Measurements from ENCODE around the gene CCNL2.
"Not testable (repeated sequence)": the region's sequence is repeated elsewhere in the genome, so short reads cannot be mapped to it uniquely, and the experiment has no call there.

The CCNL2 gene

DNA sequence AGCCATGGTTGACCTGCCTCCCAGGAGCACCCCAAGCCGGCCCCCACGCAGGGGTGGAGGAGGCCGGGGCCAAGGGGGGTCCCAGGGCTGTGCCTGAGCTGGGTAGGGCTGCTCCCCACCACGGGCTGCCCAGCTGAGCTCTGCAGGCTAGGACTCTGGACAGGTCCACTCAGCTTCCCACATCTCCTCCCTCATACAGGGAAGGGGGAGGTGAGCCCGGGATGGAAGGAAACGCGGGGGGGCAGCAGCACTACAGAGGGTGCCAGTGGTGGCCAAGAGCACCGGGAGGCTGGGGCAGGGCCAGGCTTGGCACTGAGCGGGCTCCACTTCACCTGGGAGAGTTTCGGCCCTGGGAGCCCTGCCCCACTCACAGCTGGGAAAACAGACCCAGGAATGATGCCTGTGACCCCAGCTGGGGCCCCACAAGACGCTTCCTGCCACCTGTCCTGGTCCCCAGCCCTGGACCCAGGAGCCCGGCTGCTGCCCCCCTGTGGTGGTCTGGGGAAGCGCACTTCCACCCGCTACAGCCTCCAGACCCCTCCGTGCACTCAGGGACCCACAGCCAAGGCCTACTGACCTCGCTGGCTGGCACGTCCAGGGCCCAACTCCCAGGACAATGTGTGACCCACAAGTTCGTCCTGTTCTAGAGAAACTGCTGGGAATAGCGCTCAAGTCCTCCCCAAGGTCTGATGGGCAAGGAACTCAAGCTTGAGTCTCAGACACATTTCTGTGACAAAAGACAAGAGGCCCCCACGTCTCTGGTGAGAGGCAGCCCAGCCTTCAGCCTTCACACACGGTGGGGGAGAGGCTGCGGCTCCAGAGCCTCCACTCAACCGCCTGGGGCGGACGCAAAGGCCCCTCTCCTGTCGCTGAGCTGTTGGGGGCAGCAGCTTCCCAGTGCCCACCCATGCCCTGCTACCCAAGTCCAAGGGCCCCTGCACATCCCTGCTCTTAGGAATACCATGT lies 27.1 kb downstream of the CCNL2 start:
- peak; percentile 42 to 48 for DNase-seq

DNA sequence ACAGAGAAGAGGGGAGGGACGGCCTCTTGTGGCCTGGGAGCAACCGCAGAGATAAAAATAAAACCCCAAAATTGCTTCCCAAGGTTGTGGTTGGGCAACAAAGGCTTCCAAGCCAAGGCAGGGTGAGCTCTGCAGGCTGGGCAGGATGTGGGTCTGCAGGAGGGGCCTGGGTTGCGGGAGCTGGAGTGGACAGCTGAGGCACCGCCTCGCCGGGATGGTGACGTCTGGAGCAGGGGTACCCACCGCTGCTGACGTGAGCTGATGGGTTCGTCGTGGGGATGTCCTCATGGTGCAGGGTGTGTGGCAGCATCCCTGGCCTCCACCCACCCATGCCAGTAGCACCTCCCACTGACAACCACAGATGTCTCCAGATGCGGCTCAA lies 27.8 kb downstream of the CCNL2 start:
- DNase-seq = peak in 1 of 2 experiments; percentile 6

DNA sequence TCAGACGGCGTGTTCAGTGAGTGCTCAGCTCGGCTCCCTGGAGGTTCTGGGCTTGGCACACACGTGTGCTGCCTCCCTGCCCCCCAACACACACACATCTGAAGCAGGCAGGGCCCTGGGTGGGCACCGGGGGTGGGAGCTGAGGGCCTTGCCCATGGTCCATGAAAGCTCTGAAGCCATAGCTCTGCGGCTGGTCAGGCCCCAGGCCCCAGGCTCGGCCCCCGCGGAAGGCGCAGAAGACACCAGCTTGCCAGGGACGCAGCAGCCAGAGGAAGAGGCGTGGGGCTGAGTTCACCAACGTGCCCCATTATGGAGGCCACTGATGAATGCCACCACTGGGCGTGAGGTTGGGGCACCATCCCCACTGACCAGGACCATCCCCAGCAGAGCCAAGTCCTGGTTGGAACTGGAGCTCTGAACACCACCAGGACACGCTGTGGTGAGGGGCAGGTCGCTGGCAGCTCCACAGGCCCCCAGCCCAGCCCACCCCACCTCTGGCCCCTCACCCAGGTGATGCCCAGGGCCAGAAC lies 28.3 kb downstream of the CCNL2 start:
- DNase-seq = no peak

DNA sequence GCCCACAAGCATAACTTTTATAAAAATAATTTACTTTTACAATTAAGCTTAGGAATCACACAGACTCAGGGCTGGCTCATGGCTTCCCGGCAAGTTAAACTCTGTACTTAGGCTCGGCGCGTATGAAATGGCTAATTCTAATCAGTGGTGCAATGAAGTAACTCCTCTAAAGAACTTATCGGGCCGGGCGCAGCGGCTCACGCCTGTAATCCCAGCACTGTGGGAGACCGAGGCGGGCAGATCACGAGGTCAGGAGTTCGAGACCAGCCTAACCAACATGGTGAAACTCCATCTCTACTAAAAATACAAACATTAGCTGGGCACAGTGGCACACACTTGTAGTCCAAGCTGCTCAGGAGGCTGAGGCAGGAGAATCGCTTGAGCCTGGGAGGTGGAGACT lies 29.0 kb downstream of the CCNL2 start:
- not testable (repeated sequence) for DNase-seq

DNA sequence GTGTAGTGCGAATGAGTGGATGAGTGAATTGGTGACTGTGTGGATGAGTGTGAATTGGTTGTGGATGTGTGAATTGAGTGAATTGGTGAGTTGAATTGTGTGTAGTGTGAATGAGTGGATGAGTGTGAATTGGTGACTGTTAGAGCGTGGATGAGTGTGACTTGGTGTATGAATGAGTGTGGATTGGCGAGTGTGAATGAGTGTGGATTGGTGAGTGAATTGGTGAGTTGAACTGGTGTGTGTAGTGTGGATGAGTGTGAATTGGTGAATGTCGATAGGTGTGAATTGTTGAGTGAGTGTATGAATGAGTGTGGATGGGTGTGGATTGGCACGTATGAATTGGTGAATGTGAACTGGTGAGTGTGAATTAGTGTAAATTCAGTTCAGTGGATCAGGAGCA lies 31.8 kb downstream of the CCNL2 start:
- no peak for DNase-seq

DNA sequence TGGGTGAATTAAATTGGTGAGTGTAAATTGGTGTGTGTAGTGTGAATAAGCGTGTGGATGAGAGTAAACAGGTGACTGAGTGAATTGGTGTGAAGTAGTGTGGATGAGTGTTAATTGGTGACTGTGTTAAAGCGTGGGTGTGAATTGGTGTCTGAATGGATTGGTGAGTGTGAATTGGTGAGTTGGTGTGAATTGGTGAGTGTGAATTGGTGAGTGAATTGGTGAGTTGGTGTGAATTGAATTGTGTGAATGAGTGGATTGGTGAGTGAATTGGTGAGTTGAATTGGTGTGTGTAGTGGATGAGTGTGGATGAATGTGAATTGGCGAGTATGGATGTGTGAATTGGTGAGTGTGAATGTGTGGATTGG lies 32.5 kb downstream of the CCNL2 start:
- no peak for DNase-seq

DNA sequence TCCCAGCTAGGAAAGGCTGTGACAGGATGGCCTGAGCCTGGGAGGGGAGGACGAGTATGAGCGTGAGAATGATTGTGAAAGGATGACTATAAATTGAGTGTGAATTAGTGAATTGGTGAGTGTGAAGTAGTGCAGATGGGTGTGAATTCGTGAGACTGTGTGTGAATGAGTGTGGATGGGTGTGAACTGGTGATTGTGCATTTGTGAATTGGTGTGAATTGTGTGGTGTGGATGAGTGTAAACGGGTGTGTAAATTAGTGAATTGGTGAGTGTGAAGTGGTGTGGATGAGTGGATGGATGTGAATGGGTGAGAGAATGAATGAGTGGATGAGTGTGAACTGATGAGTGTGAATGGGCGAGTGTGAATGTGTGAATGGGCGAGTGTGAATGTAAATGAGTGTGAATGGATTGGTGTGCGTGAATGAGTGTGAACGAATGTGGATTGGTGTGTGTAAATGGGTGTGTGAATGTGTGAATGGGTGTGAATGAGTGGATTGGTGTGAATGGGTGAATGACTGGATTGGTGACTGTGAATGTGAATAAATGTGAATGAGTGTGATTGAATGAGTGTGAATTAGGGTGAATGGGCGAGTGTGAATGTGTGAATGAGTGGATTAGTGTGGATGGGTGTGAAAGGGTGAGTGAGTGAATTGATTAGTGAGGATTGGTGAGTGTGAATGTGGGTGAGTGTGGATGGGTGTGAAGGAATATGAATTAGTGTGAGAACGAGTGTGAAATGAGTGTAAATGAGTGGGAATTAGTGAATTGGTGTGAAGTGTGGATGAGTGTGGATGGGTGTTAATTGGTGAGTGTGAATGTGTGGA lies 33.0 kb downstream of the CCNL2 start:
- DNase-seq = no peak

DNA sequence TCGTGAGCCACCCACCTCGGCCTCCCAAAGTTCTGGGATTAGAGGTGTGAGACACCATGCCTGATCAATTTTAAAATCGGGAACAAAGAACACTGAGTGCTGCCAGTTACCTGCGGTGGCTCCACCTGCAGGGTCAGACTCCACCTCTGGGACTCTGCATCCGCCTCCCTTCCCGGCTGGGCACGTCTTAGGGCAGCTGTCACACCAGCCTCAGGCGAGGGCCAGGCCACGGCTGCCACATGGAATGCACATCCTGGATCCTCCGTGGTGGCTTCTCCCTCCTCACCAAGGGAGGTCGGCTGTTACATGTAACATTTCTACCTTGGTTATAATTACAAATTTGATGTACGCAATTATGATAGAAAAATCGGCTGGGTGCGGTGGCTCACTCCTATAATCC lies 34.9 kb downstream of the CCNL2 start:
- DNase-seq = no peak

DNA sequence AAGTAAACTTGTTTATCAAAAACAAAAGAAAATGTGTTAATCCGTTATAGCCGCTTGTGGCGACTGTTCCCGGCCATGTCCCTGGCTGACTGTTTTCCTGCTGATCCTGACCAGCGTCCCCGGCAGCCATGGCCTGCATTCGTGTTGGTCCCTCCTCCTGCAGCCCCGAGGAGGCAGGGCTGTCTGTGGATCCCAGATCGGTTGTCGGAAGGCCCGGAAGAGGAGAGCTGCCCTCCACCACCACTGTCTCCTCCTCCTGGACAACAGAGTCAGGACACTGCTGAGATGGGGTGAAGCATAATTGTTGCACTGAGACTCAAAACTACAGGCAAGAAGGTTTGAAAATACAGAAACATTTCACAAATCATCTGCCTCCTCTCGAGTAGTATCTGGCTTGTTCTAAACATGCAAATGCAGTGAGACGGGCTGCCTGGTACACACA lies 37.1 kb downstream of the CCNL2 start:
- no peak for DNase-seq

DNA sequence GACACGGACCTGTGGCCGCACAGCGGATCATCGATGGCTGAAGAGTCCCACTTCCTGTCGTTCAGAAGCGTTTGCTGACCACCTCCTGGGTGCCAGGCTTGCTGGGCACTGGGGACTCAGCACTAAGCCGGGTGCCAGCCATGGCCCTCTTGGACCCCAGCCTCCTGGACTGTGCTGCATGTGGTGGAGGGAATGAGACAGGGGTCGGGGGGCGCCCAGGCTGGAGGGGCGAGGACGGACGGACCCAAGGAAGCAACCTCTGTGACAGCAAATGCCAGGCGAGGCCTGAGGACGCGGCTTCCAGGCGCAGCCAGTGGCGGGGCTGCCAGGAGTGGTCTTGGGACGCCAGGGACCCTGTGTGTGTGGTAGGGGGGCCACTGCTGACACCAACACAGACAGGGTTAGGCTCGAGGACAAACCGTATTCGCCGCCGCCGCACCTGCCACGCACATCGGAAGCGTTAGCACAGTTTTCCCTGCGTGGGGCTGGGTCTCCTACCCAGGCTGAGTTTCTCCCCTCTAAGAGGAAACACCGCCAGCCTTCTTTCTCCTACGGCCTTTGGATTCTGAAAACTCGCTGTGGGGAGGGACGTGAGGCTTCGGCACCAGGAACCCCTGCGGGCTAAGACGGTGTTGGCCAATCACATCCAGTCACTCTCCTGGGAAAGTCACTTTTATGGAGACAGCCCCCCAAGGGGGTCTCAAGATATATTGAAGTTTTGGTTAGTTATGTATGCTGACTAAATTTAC lies 37.7 kb downstream of the CCNL2 start:
- no peak for DNase-seq

DNA sequence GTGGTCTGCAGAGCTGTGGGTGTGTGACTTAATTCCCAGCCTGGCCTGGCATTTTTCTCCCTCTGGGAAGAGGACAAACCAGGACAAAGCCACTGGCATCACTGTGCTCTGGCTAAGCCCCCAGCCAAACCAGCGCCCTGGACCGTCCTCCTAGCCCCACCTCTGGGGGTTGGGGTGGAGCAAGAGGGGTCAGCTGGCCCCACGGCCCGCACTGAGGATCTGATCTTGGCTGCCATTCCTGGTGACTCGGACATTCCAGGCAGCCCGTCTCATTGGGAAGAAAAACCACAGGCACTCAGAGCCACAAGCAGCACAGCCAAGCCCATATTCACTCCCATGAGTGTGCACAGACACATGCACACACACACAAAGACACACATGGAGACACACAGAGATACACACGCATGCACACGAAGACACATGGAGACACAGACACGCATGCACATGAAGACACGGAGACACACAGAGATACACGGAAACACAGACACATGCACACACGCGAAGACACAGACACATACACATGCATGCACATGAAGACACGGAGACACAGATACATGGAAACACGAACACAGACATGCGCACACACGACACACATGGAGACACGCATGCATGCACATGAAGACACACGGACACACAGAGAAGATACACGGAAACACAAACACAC lies 38.5 kb downstream of the CCNL2 start:
- no peak for DNase-seq

DNA sequence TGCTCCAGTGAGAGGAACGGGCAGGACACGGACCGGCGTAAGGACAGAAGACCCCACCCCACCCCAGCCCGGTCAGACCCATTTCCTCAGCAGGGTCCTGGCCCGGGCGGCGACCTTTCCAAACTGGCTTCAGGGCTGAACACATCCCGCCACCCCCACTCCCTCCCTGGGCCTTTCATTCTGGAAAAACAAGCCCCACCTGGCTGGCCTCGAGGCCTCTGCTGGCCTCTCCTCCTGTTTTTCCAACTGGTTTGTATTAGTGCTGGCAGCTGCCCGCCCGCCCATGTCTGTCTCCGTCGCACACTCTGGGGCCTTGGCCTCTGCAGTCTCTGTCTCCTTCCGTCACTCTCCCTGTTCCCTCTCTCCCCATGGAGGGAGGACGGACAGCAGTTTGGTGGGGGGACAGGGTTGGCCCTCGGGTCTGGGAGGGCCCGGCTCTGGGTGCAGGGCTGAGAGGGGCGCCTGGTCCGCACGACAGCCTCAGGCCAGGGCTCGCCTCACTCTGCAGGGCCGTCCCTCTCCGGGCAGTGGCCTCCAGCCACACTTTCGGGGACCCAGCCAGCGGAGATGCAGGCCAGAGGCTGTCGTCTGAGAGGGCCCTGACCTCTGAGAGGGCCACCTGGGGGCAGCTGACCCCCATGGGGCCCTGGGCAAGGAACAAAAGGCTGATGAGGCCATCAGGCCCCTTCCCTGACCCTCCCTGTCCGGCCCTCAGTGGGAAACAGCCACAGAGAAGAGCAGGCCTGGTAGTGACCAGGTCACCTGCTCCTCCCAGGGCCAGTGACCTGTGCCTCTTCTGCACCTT lies 39.3 kb downstream of the CCNL2 start:
- no peak for DNase-seq

DNA sequence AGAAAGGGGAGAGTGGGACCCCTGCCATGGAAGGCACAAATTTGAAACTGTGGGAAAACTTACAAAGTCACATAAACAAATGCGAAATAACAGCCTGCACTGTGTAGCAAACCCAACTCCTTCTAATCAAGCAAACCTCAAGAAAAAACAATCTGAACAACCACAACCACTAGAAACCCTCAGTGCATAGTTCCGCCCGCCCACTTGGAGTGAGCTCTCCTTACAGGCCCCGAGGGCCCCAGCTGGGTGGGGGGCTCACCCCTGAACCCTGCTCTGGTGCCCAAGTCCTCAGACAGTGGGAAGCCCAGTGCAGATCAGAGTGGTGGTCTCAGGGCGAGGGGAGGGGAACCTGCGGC lies 39.8 kb downstream of the CCNL2 start:
- no peak for DNase-seq

DNA sequence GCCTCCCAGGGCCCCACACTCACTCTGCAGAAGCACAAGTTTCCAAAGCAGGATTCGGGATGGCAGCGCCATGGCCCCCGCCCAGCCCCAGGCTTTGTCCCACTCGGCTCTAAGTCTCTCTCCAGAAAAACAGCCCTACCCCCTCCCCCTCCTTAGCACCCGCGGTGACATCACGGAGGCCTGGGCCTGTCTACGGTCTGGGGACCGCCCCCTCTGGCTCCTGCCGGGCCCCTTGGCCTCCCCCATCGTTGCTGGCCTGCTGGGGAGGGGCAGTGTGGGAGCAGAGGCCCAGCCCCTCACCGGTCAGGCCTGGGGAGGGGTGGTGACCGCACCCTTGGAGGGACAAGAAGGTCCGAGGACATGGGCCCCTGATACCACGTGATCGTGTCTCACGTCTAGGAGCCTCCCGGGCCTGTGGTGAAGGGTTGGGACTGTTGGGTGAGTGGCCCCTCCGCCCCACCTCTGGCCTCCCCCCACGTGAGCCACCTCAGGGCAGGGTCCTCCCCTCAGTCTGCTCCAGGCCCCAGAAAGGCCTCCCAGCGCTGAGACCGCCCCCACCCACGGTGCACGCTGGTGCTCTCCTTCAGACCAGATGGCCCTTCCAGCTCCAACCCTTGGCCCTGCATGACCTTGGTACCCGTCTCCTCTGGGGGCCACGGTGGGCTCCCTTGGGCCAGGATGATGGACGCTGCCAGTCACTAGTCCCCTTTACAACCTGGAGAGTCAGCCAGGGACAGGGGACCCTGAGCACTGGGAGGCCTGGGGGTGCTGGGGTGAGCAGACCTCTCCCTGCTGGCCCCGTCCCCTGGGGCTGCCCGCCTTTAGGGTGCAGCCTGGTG lies 40.5 kb downstream of the CCNL2 start, which contains the start of gene MXRA8:
TSS of gene MXRA8 (minus strand) at position 123 of the 839 bp plus-strand sequence. CDS start at position 72, 51 bp downstream.
- DNase-seq = no peak

DNA sequence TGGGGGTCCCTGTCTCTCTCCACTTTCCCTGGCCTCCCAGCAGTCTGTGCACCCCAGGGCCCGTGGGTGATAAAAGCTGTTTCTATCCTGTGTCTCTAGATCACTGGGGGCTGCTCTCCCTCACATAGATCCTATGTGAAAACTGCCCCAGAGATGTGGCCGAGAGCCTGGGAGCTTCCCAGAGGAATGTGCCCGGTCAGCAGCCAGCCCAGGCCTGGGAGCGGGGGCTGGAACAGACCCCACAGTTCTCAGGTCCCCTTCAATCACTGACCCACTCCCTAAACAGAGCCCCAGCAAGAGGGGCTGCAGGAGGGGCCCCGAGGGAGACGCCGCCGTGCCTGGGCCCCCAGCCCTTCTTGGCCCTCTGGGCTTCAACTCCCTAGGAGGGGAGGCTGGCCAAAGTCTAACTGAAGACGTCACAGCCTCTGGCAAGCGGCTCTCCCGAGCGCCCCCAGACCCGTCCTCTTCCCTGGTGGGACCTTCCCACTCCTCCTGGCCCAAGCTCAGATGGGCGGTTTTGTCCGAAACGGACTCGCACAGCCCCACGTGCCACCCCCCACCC lies 41.2 kb downstream of the CCNL2 start:
- no peak for DNase-seq

DNA sequence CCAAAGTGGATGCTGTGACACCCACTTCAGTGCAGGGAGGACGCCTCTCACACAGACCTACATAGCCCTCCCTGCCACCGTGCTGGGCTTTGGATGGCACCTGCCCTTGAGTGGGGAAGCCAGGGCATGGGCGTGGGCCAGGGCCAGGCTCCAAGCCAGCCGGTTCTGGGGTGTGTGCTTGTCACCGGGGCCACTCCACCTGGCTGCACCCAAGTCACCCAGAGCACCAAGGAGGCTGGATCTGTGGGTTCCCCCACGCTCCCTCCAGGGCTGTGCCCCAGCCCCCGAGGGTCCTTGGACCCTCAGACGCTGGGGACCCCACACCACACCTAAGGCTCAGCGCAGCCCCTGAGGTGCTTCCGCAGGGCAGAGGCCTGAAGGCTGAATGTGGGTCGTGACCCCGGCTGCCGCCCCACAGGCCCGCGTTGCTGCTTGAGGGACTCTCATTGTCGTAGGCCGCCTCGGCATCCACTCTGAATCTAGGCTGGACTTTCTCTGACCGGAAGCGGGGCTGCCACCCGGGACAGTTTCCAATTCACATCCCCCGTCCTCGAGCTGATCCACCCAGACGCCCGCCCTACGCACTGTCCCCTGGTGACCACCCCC lies 42.2 kb downstream of the CCNL2 start:
- no peak for DNase-seq

DNA sequence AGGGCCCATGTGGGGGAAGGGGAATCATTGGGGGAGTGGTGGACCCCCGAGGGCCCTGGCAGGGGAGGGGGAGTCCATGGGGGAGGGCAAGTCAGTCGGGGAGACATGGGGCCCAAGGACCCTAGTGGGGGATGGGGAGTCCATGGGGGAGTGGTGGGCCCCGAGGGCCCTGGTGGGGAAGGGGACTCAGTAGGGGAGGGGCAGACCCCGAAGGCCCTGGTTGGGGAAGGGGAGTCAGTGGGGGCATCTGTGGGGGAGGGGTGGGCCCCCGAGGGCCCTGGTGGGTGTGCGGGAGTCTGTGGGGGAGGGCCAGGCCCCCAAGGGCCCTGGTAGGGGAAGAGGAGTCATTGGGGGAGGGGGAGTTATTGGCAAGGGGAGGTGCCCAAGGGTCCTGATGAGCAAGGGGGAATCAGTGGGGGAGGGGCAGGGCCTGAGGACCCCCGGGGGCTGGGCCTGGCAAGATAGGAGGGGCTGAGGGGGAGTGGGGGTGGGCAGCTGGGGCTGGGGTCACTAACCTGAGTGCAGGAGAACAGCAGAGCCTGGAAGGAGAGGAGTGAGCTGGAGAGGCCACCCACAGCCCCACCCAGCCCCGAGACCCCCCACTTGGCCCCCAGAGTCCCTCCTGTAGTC lies 42.9 kb downstream of the CCNL2 start:
- DNase-seq = no peak

DNA sequence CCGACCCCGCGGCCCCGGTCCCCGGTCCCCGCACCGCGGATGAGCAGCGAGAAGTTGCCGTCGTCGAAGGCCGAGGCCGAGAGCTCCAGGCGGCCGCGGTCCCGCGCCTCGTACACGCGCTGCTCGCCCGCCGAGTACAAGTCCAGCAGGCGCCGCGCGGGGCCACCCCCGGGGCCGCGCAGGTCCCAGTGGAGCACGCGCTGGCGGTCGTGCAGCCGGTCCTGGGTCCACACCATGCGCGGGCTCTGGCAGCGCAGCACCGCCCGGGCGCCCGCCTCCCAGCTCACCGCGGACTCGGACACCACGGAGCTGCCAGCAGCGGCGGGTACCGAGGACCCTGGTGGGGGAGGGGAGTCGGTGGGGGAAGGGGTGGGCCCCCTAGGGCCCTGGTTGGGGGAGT lies 43.7 kb downstream of the CCNL2 start:
- no peak for DNase-seq
